ENCODE measurements around the gene PRR3. TPM values are rescaled to one million over a fixed set of nuclear protein-coding genes. Genes with fewer than 3 reads are reported as not detected.
"Not testable (repeated sequence)": the region's sequence is repeated elsewhere in the genome, so short reads cannot be mapped to it uniquely, and the experiment has no call there.

The PRR3 gene
- total and polyA plus RNA-seq, 8 donors, result 5.7 to 44.1 (median 36.1) TPM

DNA sequence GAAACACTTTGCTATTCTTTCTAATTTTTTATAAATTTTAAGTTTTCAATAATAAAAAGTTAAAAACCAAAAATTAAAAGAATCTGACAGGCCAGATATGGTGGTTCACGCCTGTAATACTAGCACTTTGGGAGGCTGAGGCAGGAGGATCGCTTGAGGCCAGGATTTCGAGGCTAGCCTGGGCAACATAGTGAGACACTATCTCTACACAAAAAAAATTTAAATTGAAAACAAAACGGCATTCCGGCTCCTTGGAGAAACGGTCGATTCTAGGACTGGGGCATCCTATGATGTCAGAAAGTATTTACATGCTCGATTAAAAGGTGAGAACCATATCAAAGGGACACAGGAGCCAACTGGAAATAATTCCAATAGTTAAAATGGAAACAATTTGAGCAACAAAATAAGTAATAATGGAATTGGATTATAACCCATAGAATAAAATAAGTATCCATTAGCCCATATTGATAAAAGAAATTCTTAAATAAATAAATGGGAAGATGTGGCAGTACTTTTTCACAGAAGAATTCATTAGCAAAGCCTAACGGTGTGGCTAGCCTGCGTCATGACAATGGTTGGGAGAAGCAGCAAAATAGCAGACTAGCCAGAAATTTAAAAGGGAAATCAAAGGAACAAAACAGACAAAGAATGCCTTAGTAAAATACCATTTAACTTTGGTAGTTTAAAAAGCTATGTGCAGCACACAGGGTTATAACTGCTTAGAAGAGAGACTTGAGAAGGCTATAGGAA lies 46.5 kb upstream of the PRR3 start:
- Histone ChIP-seq H3K36me3 (no peaks in the 10 kb centered on the region), H3K27ac (peak overlapping the region in 1 of 2 donors; percentile 92), H3K27me3 (no peaks in the 10 kb centered on the region), H3K4me1 (peaks cover 0 to 54% of the 10 kb centered on the region in 2 donors), H3K4me3 (no peak overlapping the region), H3K9me3 (no peaks in the 10 kb centered on the region)
- intact Hi-C loops (cut with DNase I), result no loop called here
- TF ChIP-seq, protein P1, sequence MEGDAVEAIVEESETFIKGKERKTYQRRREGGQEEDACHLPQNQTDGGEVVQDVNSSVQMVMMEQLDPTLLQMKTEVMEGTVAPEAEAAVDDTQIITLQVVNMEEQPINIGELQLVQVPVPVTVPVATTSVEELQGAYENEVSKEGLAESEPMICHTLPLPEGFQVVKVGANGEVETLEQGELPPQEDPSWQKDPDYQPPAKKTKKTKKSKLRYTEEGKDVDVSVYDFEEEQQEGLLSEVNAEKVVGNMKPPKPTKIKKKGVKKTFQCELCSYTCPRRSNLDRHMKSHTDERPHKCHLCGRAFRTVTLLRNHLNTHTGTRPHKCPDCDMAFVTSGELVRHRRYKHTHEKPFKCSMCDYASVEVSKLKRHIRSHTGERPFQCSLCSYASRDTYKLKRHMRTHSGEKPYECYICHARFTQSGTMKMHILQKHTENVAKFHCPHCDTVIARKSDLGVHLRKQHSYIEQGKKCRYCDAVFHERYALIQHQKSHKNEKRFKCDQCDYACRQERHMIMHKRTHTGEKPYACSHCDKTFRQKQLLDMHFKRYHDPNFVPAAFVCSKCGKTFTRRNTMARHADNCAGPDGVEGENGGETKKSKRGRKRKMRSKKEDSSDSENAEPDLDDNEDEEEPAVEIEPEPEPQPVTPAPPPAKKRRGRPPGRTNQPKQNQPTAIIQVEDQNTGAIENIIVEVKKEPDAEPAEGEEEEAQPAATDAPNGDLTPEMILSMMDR (IDR thresholded peaks at IDR 0.05), result no peak
- ATAC-seq, result no peak
- no peak for DNase-seq

DNA sequence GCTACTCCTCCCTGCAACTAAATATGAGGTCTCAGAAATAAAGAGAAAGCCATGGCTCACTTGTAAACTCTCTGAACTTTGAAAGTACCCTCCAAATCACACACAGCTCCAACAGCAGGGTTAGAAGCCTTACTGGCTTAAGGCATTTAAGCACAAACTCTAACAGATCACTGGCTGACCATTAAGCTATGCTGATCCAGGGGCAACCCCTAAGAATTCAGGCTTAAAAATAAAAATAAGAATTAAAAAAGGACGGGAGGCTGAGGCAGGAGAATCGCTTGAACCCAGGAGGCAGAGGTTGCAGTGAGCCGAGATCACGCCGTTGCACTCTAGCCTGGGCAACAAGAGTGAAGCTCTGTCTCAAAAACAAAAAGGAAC lies 45.9 kb upstream of the PRR3 start:
- peak overlapping the region in 1 of 2 donors; percentile 40 for H3K27ac ChIP-seq
- H3K4me3 ChIP-seq, result no peak overlapping the region
- peaks cover 0 to 54% of the 10 kb centered on the region in 2 donors for H3K4me1 ChIP-seq
- H3K36me3 ChIP-seq, result no peaks in the 10 kb centered on the region
- no peaks in the 10 kb centered on the region for H3K27me3 ChIP-seq
- no peak for ATAC-seq
- intact Hi-C loops (cut with DNase I), result no loop called here
- no peaks in the 10 kb centered on the region for H3K9me3 ChIP-seq
- DNase-seq, result no peak
- TF ChIP-seq, protein P1 (IDR thresholded peaks at IDR 0.05), result no peak

DNA sequence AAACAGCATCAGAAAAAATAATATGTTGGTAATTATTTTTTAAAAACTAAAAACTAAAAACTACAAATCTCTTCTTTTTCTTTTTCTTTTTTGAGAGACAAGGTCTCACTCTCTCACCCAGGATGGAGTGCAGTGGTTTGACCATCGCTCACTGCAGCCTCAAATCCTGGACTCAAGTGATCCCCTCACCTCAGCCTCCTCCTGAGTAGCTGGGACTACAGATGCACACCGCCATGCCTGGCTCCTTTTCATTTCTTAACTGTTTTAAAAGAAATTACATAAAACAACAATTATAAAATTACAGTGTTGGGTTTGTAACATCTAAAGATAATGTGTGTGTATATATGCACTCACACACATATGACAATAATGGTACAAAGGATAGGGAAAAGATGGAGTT lies 43.6 kb upstream of the PRR3 start:
- no peak overlapping the region for H3K4me3 ChIP-seq
- no peak for DNase-seq
- H3K27ac ChIP-seq, result no peak overlapping the region
- peaks cover 0 to 58% of the 10 kb centered on the region in 2 donors for H3K4me1 ChIP-seq
- H3K27me3 ChIP-seq, result no peaks in the 10 kb centered on the region
- ATAC-seq, result no peak
- TF ChIP-seq, protein P1 (IDR thresholded peaks at IDR 0.05), result no peak
- intact Hi-C loops (cut with DNase I), result no loop called here
- peaks cover 0 to 7% of the 10 kb centered on the region in 2 donors for H3K9me3 ChIP-seq
- H3K36me3 ChIP-seq, result no peaks in the 10 kb centered on the region

DNA sequence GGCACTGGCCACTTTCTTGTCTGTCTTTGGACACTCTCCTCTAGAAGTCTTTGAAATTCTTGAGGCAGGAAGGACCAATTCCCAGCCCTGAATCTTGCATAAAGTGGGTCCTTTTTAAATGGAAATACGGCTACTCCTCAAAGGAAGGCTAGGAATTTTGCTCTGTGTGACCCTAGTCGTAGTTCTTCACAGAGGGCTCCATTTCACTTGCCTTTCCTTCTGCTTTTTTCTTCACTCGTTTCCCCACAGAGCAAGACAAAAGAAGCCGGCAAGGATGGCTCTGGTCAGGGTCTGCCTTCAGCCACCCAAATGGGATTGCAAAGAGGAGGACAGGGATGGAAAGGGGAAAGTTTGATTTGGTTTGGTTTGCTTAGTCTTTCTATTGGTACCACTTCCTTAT lies 42.0 kb upstream of the PRR3 start:
- peaks cover 0 to 7% of the 10 kb centered on the region in 2 donors for H3K9me3 ChIP-seq
- intact Hi-C loops (cut with DNase I), result no loop called here
- H3K27ac ChIP-seq, result peak overlapping the region; percentile 97 to 99
- DNase-seq (peak in 1 of 4 donors; percentile 6), ATAC-seq (no peak)
- H3K27me3 ChIP-seq, result no peaks in the 10 kb centered on the region
- TF ChIP-seq, protein P1 (IDR thresholded peaks at IDR 0.05), result no peak
- peak overlapping the region in 1 of 2 donors; percentile 41 for H3K4me3 ChIP-seq
- peaks cover 0 to 44% of the 10 kb centered on the region in 2 donors for H3K4me1 ChIP-seq
- no peaks in the 10 kb centered on the region for H3K36me3 ChIP-seq

DNA sequence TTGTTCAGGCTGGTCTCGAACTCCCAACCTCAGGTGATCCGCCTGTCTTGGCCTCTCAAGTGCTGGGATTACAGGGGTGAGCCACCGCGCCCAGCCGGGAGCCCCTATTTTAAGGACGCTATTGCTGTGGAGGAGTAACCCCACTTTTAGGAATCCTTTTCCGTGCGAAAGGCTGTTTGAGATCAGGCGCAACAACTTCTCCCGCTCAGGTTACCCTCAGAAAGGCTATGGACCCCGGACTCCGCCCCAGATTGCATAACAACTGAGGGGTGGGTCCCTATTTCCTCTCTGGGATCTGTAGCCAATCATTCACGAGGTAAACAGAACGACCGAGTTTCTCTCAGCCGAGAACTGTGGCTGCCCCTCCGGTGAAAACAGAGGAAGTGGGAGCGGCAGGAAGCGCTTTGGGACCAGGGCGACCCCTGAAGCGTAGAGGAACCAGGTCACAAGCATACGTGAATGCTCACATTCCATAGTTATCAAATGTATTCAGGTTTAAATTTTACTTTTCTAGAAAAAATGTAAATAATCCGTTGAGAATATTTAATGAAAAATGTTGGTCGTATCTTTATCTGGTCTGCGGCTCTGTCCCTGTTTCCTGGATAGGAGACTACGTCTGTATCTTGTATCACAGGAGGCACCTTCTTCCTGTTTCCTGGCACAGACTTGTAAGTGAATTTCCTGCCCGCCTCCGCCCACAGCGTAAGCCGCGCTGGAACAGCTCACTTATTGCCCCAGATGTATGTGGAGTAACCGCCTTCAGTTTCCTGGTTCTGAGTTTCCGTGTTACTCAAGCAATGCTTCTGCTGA lies 40.9 kb upstream of the PRR3 start:
- Histone ChIP-seq H3K4me1 (peaks cover 0 to 39% of the 10 kb centered on the region in 2 donors), H3K9me3 (peaks cover 0 to 7% of the 10 kb centered on the region in 2 donors), H3K4me3 (peak overlapping the region; percentile 41), H3K36me3 (no peaks in the 10 kb centered on the region), H3K27ac (peak overlapping the region; percentile 97 to 99), H3K27me3 (no peaks in the 10 kb centered on the region)
- ATAC-seq (peak; percentile 97), DNase-seq (peak; percentile 88 to 95 (median 93))
- TF ChIP-seq, protein P1 (IDR thresholded peaks at IDR 0.05), result no peak
- intact Hi-C loops (cut with DNase I), result no loop called here

DNA sequence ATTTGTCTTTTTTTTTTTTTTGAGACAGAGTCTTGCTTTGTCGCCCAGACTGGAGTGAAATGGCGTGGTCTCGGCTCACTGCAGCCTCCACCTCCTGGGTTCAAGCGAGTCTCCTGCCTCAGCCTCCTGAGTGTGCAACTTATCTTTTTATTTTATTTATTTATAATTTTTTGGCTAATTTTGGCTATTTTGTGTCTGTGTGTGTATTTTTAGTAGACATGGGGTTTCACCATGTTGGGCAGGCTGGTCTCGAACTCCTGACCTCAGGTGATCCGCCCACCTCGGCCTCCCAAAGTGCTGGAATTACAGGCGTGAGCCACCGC lies 40.4 kb upstream of the PRR3 start:
- ATAC-seq; intact Hi-C loops (cut with DNase I); H3K9me3 ChIP-seq; H3K36me3 ChIP-seq; H3K27me3 ChIP-seq; DNase-seq: not testable (repeated sequence)
- Histone ChIP-seq H3K4me3 (peak overlapping the region in 1 of 2 donors; percentile 41), H3K27ac (peak overlapping the region; percentile 97 to 99), H3K4me1 (peaks cover 0 to 36% of the 10 kb centered on the region in 2 donors)

DNA sequence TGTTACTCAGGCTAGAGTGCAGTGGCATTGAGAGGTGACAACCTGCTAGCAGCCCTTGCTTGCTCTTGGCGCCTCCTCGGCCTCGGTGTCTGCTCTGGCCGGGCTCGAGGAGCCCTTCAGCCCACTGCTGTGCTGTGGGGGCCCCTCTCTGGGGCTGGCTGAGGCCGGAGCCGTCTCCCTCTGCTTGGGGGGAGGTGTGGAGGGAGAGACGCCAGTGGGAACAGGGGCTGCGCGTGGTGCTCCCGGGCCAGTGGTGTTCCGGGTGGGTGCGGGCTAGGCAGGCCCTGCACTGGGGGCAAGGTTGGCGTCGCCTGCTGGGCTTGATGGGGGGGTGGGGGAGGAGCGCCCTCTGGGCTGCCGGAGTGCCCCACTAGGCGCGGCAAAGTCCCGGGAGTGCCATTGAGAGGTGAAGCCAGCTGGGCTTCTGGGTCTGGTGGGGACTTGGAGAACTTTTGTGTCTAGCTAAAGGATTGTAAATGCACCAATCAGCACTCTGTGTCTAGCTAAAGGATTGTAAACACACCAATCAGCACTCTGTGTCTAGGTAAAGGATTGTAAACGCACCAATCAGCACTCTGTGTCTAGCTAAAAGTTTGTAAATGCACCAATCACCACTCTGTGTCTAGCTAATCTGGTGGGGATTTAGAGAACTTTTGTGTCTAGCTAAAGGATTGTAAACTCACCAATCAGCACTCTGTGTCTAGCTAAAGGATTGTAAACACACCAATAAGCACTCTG lies 39.2 kb upstream of the PRR3 start:
- H3K27ac ChIP-seq, result peak overlapping the region in 1 of 2 donors; percentile 99

More for the DNA sequence above, 39.2 kb upstream of the PRR3 start:
- peaks cover 0 to 33% of the 10 kb centered on the region in 2 donors for H3K4me1 ChIP-seq
- H3K27me3 ChIP-seq; ATAC-seq; H3K9me3 ChIP-seq; DNase-seq; intact Hi-C loops (cut with DNase I); H3K36me3 ChIP-seq; H3K4me3 ChIP-seq: not testable (repeated sequence)
